GM21576 (cell line): Measurements from ENCODE around the gene BANF2.

Experiments
- ATAC-seq: cut with Tn5 transposase; IDR thresholded peaks from one replicate; pipeline ENCODE4 v1.9.1; 2021; ENCODE audit warnings: mild to moderate bottlenecking, moderate library complexity; ENCODE audit not compliant: unreplicated experiment

Gene BANF2

GRCh38 chr20:17732907-17733521 is 33.2 kb downstream of the BANF2 start:
- ATAC-seq, result no peak

GRCh38 chr20:17733767-17734304 is 34.1 kb downstream of the BANF2 start:
- no peak for ATAC-seq

GRCh38 chr20:17734374-17734773 is 34.6 kb downstream of the BANF2 start:
- ATAC-seq, result no peak

GRCh38 chr20:17735206-17735804 is 35.5 kb downstream of the BANF2 start:
- no peak for ATAC-seq

- ATAC-seq, result no peak
Observed at GRCh38 chr20:17735959-17736621, 36.3 kb downstream of the BANF2 start.

GRCh38 chr20:17738154-17738553 is 38.4 kb downstream of the BANF2 start:
- no peak for ATAC-seq

GRCh38 chr20:17741220-17741619 is 41.5 kb downstream of the BANF2 start:
- ATAC-seq, result no peak

- no peak for ATAC-seq
Observed at GRCh38 chr20:17742731-17743130, 43.0 kb downstream of the BANF2 start.

- no peak for ATAC-seq
Observed at GRCh38 chr20:17743677-17744076, 43.9 kb downstream of the BANF2 start.

GRCh38 chr20:17747431-17747846 is 47.7 kb downstream of the BANF2 start:
- ATAC-seq, result no peak

GRCh38 chr20:17748279-17748678 is 48.5 kb downstream of the BANF2 start:
- no peak for ATAC-seq

- no peak for ATAC-seq
Observed at GRCh38 chr20:17749626-17749977, 49.8 kb downstream of the BANF2 start.

GRCh38 chr20:17749978-17750721 is 50.4 kb downstream of the BANF2 start:
- no peak for ATAC-seq

- no peak for ATAC-seq
Observed at GRCh38 chr20:17750722-17751045, 50.9 kb downstream of the BANF2 start.

- no peak for ATAC-seq
Observed at GRCh38 chr20:17751640-17752039, 51.9 kb downstream of the BANF2 start.

- ATAC-seq, result no peak
Observed at GRCh38 chr20:17752459-17752858, 52.7 kb downstream of the BANF2 start.

- ATAC-seq, result no peak
Observed at GRCh38 chr20:17753516-17753915, 53.8 kb downstream of the BANF2 start.

GRCh38 chr20:17756529-17756928 is 56.8 kb downstream of the BANF2 start:
- no peak for ATAC-seq

- ATAC-seq, result no peak
Observed at GRCh38 chr20:17757496-17757895, 57.7 kb downstream of the BANF2 start.

- no peak for ATAC-seq
Observed at GRCh38 chr20:17758010-17758409, 58.2 kb downstream of the BANF2 start.

- ATAC-seq, result no peak
Observed at GRCh38 chr20:17758512-17758911, 58.7 kb downstream of the BANF2 start.

GRCh38 chr20:17759449-17759848 is 59.7 kb downstream of the BANF2 start:
- ATAC-seq, result no peak
